ENCODE results near the gene PTCD2.
"Not testable (repeated sequence)": the region's sequence is repeated elsewhere in the genome, so short reads cannot be mapped to it uniquely, and the experiment has no call there.

PTCD2 gene

DNA sequence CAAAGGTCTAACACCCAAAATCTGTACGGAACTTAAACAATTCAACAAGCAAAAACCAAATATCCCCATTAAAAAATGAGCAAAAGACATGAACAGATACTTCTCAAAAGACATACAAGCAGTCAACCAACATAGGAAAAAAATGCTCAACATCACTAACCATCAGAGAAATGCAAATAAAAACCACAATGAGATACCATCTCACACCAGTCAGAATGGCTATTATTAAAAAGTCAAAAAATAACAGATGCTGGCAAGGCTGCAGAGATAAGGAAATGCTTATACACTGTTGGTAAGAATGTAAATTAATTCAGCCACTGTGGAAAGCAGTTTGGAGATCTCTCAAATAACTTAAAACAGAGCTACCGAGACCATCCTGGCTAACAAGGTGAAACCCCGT is 22.0 kb upstream of the PTCD2 start:
- H3K4me3 ChIP-seq (ENCODE audit: low read depth in 1 of 2, low read length in 2 of 2) = not testable (repeated sequence)

DNA sequence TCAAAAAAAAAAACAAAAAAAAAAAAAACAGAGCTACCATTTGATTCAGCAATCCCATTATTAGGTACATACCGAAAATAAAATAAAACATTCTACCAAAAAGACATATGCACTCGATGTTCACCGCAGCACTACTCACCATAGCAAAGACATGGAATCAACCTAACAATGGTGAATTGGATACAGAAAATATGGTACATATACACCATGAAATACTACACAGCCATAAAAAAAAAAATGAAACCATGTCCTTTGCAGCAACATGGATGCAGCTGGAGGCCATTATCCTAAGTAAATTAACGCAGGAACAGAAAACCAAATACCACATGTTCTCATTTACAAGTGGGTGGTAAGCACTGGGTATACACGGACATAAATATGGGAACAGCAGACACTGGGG is 21.5 kb upstream of the PTCD2 start:
- no peak overlapping the region for H3K27ac ChIP-seq (ENCODE audit: low read length)
- no peaks in the 10 kb centered on the region for H3K9me3 ChIP-seq (ENCODE audit: control insufficient read depth in 1 of 2, low read length in 2 of 2)

More for the DNA sequence above, 22.0 kb upstream of the PTCD2 start:
- H3K9me3 ChIP-seq (ENCODE audit: control insufficient read depth in 1 of 2, low read length in 2 of 2); H3K27ac ChIP-seq (ENCODE audit: low read length); H3K27me3 ChIP-seq (ENCODE audit: low read depth, low read length): not testable (repeated sequence)
- peaks cover 0 to 12% of the 10 kb centered on the region in 2 donors for H3K4me1 ChIP-seq (ENCODE audit: control insufficient read depth in 1 of 2, insufficient read depth in 2 of 2, low read length in 2 of 2)
- H3K36me3 ChIP-seq (ENCODE audit: control insufficient read depth in 1 of 2, insufficient read depth in 2 of 2, low read length in 2 of 2) = peaks cover 0 to 17% of the 10 kb centered on the region in 2 donors

DNA sequence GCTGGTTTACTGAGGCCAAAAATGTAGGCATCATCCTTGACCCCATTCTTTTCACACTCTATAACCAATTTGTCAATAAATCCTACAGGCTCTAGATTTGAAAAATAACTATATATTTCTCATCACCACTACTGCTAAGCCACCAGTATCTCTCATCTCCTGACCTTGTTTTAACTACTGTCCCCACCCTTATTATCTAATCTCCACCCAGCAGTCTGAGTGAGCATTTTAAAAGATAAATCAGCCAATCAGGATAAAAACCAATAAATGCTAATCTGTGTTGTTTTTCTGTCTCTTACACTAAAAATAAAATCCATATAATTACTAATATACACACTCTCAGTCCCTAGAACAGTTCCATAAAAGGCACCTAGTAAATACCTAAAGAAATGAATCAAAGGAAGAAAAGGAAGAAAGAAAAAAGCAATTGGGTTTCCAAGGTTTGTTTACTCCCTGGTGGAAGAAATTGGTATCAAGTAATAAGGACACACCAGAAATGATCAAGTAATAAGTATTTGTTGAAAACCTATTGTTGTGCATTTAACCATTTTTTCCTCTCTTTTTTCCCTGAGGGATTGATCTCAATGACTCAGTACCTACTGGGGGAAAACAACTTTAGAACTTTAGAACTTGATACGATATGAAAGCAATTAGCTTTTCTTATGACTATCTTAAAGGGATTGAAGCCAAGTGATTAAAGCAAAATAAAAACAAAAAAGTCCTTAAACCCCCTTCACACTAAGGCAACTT is 19.4 kb upstream of the PTCD2 start:
- Histone ChIP-seq H3K4me1 (ENCODE audit: control insufficient read depth in 1 of 2, insufficient read depth in 2 of 2, low read length in 2 of 2) (peaks cover 0 to 7% of the 10 kb centered on the region in 2 donors), H3K36me3 (ENCODE audit: control insufficient read depth in 1 of 2, insufficient read depth in 2 of 2, low read length in 2 of 2) (peaks cover 0 to 6% of the 10 kb centered on the region in 2 donors), H3K4me3 (ENCODE audit: low read depth in 1 of 2, low read length in 2 of 2) (no peak overlapping the region), H3K27me3 (ENCODE audit: low read depth, low read length) (no peaks in the 10 kb centered on the region), H3K9me3 (ENCODE audit: control insufficient read depth in 1 of 2, low read length in 2 of 2) (no peaks in the 10 kb centered on the region), H3K27ac (ENCODE audit: low read length) (no peak overlapping the region)

More for the DNA sequence above, 21.5 kb upstream of the PTCD2 start:
- Histone ChIP-seq H3K27me3 (ENCODE audit: low read depth, low read length) (no peaks in the 10 kb centered on the region), H3K4me3 (ENCODE audit: low read depth in 1 of 2, low read length in 2 of 2) (no peak overlapping the region), H3K36me3 (ENCODE audit: control insufficient read depth in 1 of 2, insufficient read depth in 2 of 2, low read length in 2 of 2) (peaks cover 0 to 17% of the 10 kb centered on the region in 2 donors), H3K4me1 (ENCODE audit: control insufficient read depth in 1 of 2, insufficient read depth in 2 of 2, low read length in 2 of 2) (peaks cover 0 to 8% of the 10 kb centered on the region in 2 donors)

DNA sequence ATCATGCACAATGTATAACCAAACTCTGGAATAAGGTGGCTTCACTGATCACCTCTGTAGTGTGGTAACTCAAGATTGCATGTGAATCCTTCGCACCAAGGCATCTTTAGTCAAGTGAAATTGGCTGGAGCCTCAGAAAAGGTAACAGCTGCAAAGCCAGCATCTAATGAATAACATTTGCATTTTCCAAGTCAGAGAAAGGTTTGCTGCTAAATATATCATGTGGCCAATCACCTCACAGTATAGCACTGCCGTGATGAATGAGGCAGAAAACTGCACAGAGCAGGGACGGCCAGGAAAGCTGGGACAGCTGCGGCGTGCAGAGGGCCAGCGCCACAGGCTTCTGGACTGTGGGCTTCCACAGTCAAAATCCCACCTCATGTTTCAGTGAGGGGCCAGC is 18.6 kb upstream of the PTCD2 start:
- no peaks in the 10 kb centered on the region for H3K9me3 ChIP-seq (ENCODE audit: control insufficient read depth in 1 of 2, low read length in 2 of 2)
- H3K36me3 ChIP-seq (ENCODE audit: control insufficient read depth in 1 of 2, insufficient read depth in 2 of 2, low read length in 2 of 2) = peaks cover 0 to 6% of the 10 kb centered on the region in 2 donors
- H3K27me3 ChIP-seq (ENCODE audit: low read depth, low read length) = no peaks in the 10 kb centered on the region
- H3K4me3 ChIP-seq (ENCODE audit: low read depth in 1 of 2, low read length in 2 of 2) = no peak overlapping the region
- H3K27ac ChIP-seq (ENCODE audit: low read length) = no peak overlapping the region
- peaks cover 0 to 9% of the 10 kb centered on the region in 2 donors for H3K4me1 ChIP-seq (ENCODE audit: control insufficient read depth in 1 of 2, insufficient read depth in 2 of 2, low read length in 2 of 2)

DNA sequence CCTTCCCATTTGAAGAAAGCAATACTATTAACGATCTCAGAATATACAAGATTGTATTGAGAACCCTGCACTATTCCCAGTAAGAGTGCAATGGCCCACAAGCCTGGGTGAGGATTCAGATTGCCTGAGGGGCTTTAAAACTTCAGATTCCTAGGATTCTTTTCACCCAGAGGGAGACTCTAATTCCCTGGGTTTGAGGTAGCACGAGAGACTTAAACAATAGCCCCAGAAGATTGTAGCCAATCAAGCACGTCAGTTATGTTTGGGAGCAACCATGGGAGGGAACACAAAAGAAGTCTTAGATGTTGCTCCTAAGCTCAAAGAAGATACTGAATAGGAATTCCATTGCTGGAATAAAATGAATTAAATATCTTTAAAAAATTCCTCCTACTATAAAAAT is 18.0 kb upstream of the PTCD2 start:
- H3K9me3 ChIP-seq (ENCODE audit: control insufficient read depth in 1 of 2, low read length in 2 of 2) = no peaks in the 10 kb centered on the region
- peaks cover 0 to 14% of the 10 kb centered on the region in 2 donors for H3K4me1 ChIP-seq (ENCODE audit: control insufficient read depth in 1 of 2, insufficient read depth in 2 of 2, low read length in 2 of 2)
- peaks cover 0 to 6% of the 10 kb centered on the region in 2 donors for H3K36me3 ChIP-seq (ENCODE audit: control insufficient read depth in 1 of 2, insufficient read depth in 2 of 2, low read length in 2 of 2)
- no peaks in the 10 kb centered on the region for H3K27me3 ChIP-seq (ENCODE audit: low read depth, low read length)
- no peak overlapping the region for H3K27ac ChIP-seq (ENCODE audit: low read length)
- H3K4me3 ChIP-seq (ENCODE audit: low read depth in 1 of 2, low read length in 2 of 2) = no peak overlapping the region

DNA sequence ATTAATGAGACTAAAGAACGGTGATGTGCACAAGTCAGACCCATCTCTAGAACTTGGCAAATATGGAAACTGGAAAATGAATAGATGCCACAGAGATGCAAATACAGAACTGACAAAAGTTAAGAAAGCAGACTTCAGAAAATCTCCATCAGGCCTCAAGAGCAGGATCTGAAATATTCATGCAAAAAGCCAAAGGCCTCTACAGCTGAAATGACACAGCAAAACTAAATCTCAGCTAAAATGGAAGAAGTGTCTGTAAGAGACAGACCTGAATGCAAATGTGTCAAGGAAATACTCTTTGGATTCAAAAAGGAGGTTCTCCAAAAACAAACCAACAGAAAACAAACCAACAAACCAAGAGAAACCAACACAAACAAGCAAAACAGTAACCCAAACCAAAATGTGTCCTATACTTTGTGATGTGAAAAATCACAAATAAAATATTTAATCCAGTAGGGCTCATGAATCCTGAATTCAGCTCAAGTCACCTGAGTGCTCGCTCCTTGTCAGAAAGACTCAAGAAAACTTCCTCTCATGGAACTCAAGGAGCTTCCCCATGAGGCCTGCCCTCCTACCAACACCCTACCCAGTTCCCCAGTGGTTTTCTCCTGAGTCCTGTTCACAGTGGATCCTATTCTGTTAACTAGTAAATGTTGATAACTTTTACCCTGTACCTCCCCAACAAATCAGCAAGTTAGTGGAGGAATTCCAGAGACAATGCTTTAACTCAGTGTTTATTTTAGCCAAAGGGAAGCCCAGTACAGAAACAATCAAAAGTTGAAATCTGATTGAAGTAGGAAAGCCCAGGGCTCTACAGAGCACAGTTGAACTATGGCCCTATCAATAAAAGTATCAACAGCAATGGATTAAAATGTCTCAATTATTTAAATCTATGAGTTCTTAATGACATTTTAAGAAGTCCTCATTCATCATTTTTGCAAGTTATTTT is 14.7 kb upstream of the PTCD2 start:
- peaks cover 4 to 18% of the 10 kb centered on the region in 2 donors for H3K4me1 ChIP-seq (ENCODE audit: control insufficient read depth in 1 of 2, insufficient read depth in 2 of 2, low read length in 2 of 2)
- H3K36me3 ChIP-seq (ENCODE audit: control insufficient read depth in 1 of 2, insufficient read depth in 2 of 2, low read length in 2 of 2) = peaks cover 0 to 24% of the 10 kb centered on the region in 2 donors
- H3K4me3 ChIP-seq (ENCODE audit: low read depth in 1 of 2, low read length in 2 of 2) = no peak overlapping the region
- H3K27ac ChIP-seq (ENCODE audit: low read length) = no peak overlapping the region
- no peaks in the 10 kb centered on the region for H3K9me3 ChIP-seq (ENCODE audit: control insufficient read depth in 1 of 2, low read length in 2 of 2)
- no peaks in the 10 kb centered on the region for H3K27me3 ChIP-seq (ENCODE audit: low read depth, low read length)

DNA sequence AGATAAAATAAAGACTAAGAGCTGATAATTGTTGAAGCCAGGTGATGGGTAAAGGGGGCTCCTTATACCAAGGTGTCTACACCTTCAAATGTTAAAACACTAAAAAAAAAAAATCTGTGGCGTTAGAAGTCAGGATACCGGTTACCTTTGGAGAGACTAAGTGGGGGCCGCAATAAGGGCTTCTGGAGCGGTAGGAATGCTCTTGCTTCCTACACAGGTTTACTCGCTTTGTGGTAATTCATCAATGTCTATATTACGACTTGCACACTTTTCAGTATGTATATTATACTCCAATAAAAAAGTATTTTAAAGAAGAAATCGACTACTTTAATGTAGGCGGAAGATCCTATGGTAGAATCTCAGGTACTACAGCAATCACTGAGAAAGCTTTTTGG is 12.6 kb upstream of the PTCD2 start:
- Histone ChIP-seq H3K4me1 (ENCODE audit: control insufficient read depth in 1 of 2, insufficient read depth in 2 of 2, low read length in 2 of 2) (peaks cover 4 to 13% of the 10 kb centered on the region in 2 donors), H3K27ac (ENCODE audit: low read length) (peak overlapping the region; percentile 88), H3K9me3 (ENCODE audit: control insufficient read depth in 1 of 2, low read length in 2 of 2) (no peaks in the 10 kb centered on the region), H3K36me3 (ENCODE audit: control insufficient read depth in 1 of 2, insufficient read depth in 2 of 2, low read length in 2 of 2) (peaks cover 5 to 32% of the 10 kb centered on the region in 2 donors), H3K4me3 (ENCODE audit: low read depth in 1 of 2, low read length in 2 of 2) (peak overlapping the region; percentile 68 to 86), H3K27me3 (ENCODE audit: low read depth, low read length) (no peaks in the 10 kb centered on the region)

DNA sequence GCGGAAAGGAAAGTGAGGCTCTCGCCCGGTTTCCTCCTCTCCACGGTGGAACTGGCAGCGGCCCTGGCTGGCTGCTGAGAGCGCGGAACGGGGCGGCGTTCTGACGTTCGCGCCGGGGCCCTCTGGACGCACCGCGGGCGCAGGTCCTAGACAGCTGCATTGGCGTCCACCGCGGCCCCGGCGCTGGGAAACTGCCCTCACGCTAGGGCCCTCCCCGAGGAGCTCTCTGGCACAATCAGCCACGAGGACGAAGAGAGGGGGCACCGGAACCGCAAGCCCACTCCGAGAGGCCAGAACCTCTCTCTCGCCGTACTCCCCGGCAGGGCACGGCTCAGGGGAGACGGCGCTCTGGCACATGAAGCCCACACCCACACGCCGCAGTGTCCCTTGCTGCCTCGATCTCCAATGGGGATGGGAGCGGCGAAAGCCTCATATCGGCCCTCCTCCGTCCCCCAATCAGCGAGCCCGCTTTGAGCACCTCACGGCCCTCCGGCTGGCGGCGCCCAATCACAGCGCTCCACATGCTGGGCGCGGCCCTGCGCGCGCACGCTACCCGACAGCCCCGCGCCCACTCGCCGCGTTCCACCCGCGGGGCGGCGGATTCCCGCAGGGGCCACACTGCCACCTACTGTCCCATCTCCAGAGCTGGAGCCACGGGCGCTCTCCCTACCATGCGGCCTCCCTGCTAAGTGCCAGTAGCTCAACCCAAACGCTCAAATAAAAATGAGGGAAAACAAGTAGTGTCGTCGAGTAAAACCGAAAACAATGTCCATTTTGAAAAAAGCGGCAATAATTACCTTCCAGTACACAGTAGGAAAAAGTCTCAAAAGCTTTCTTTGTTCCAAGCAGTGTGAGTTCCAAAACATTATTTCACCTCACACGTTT is 12.0 kb upstream of the PTCD2 start:
- Histone ChIP-seq H3K4me1 (ENCODE audit: control insufficient read depth in 1 of 2, insufficient read depth in 2 of 2, low read length in 2 of 2) (peaks cover 4 to 13% of the 10 kb centered on the region in 2 donors), H3K9me3 (ENCODE audit: control insufficient read depth in 1 of 2, low read length in 2 of 2) (no peaks in the 10 kb centered on the region), H3K4me3 (ENCODE audit: low read depth in 1 of 2, low read length in 2 of 2) (peak overlapping the region; percentile 68 to 86), H3K27ac (ENCODE audit: low read length) (peak overlapping the region; percentile 88), H3K36me3 (ENCODE audit: control insufficient read depth in 1 of 2, insufficient read depth in 2 of 2, low read length in 2 of 2) (peaks cover 5 to 36% of the 10 kb centered on the region in 2 donors), H3K27me3 (ENCODE audit: low read depth, low read length) (no peaks in the 10 kb centered on the region)

DNA sequence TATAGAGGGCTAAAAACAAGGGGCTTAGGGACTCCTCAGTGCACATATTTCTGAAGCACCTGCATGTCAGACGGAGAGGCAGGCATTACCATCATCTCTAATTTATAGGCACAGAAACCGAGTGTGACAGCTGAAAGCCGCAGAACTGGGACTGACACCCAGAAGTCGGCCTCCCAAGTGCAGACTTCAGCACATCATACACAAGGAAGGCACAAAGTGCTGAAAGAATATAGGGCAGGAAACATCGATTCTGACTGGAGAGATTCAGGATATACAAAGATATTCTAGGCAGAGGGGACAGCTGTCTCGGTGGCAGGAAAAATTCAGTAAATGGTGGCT is 11.4 kb upstream of the PTCD2 start:
- H3K27ac ChIP-seq (ENCODE audit: low read length) = peak overlapping the region; percentile 35
- H3K9me3 ChIP-seq (ENCODE audit: control insufficient read depth in 1 of 2, low read length in 2 of 2) = no peaks in the 10 kb centered on the region
- H3K27me3 ChIP-seq (ENCODE audit: low read depth, low read length) = no peaks in the 10 kb centered on the region
- no peak overlapping the region for H3K4me3 ChIP-seq (ENCODE audit: low read depth in 1 of 2, low read length in 2 of 2)
- H3K36me3 ChIP-seq (ENCODE audit: control insufficient read depth in 1 of 2, insufficient read depth in 2 of 2, low read length in 2 of 2) = peaks cover 5 to 36% of the 10 kb centered on the region in 2 donors
- peaks cover 4 to 13% of the 10 kb centered on the region in 2 donors for H3K4me1 ChIP-seq (ENCODE audit: control insufficient read depth in 1 of 2, insufficient read depth in 2 of 2, low read length in 2 of 2)

DNA sequence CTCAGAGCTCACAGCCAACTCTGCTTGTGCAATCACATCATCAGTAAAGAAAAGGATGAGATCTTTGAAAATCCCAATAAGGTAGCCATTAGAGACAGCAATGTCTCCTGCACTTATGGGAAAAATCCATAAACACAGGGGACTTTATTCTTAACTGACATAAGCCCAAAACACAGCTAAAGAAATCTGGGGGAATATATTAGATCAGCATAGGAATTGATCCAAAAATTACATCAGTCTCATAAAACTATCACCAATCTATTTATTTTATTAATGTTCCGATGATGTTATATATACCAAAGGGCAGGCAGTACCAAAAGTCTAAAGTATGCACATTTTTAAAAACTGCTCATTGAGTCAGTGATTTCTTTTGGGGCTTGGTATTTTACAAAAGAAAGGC is 7.0 kb upstream of the PTCD2 start:
- Histone ChIP-seq H3K27me3 (ENCODE audit: low read depth, low read length) (no peaks in the 10 kb centered on the region), H3K27ac (ENCODE audit: low read length) (no peak overlapping the region), H3K9me3 (ENCODE audit: control insufficient read depth in 1 of 2, low read length in 2 of 2) (no peaks in the 10 kb centered on the region), H3K4me3 (ENCODE audit: low read depth in 1 of 2, low read length in 2 of 2) (no peak overlapping the region), H3K36me3 (ENCODE audit: control insufficient read depth in 1 of 2, insufficient read depth in 2 of 2, low read length in 2 of 2) (peaks cover 5 to 30% of the 10 kb centered on the region in 2 donors), H3K4me1 (ENCODE audit: control insufficient read depth in 1 of 2, insufficient read depth in 2 of 2, low read length in 2 of 2) (peaks cover 4 to 8% of the 10 kb centered on the region in 2 donors)

Measured in muscle layer of duodenum (tissue), 2 donors.